ENCODE data around the gene PHF12.
"Not testable (repeated sequence)": the region's sequence is repeated elsewhere in the genome, so short reads cannot be mapped to it uniquely, and the experiment has no call there.

The PHF12 gene

DNA sequence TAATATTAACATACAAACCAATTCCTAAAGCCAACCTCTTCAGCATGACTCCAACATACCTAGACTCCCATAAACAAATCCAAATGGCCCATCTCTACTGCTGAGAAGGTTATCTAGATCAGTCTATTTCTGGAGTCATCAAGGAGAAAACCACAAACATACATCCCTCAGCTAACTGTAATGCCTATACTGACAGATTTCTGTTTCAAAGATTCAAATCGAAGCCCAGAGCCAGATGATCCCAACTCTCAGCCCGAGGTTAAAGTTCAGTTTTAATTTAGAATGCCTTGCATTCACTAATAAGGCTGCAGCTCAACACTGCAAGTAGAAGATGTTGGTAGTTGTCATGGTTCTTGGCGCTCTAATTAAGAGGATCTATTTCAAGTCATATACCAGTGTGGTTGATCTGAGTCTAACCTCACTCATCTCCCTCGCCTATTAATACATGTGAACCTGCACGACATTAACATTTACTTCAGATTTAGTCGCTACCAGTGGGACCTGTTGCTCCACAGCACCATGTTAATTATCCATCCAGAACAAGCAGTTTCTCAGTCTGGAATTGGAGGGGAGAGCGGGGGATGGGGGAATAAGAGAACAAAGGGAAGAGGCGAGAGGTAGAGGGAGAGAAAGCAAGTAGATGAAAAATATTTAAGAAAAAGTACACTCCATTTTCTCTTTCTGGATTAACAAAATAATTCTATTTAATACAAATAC lies 15.4 kb downstream of the PHF12 start:
- DNase-seq (ENCODE audit: low read depth in 2 of 3, low spot score in 1 of 3), result no peak

DNA sequence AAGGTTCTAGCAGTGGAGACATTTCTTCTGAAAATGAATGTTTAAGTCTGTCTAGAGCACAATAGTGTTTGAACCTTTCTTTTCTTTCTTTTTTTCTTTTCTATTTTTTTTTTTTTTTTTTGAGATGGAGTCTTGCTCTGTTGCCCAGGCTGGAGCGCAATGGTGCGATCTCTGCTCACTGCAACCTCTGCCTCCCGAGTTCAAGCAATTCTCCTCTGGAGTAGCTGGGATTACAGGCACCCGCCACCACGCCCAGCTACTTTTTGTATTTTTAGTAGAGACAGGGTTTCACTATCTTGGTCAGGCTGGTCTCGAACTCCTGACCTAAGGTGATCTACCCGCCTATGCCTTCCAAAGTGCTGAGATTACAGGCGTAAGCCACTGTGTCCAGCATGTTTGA lies 16.8 kb downstream of the PHF12 start:
- DNase-seq (ENCODE audit: low read depth in 2 of 3, low spot score in 1 of 3), result not testable (repeated sequence)

DNA sequence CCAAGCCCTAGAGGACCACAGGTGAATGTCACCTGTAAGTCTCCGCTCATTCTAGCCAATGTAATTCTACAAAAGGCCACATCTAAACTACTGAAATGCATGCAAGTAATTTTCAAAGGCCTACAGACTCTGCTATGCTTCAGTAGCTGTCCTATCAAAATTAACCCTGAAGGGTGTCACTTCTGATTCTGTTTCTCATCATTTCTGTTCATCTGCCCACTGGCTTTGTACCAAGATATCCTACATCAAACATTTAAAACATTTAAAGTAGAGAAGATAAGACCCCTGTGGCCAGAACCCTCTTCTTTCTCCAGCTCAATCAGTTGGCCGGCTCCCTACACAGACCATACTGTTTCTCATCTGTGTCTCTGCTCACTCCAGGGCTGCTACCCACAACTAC lies 21.5 kb downstream of the PHF12 start:
- DNase-seq (ENCODE audit: low read depth in 2 of 3, low spot score in 1 of 3), result no peak

DNA sequence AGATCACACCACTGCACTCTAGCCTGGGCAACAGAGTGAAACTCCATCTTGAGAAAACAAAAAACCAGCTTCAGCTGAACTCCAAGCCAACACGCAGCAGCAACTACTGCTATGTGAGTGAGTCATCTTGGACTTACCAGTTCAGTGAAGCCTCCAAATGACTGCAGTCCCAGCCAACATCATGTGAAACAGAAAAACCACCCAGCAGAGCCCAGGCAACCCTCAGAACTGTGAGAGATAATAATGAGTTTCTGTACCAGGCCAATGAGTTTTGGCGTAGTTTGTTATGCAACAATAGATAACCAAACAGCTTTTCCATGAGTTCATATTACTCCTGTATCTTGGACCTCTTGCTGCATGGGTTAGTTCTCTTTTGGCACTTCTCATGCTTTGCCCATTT lies 23.3 kb downstream of the PHF12 start:
- DNase-seq (ENCODE audit: low read depth in 2 of 3, low spot score in 1 of 3), result peak in 2 of 3 donors; percentile 10 to 29

DNA sequence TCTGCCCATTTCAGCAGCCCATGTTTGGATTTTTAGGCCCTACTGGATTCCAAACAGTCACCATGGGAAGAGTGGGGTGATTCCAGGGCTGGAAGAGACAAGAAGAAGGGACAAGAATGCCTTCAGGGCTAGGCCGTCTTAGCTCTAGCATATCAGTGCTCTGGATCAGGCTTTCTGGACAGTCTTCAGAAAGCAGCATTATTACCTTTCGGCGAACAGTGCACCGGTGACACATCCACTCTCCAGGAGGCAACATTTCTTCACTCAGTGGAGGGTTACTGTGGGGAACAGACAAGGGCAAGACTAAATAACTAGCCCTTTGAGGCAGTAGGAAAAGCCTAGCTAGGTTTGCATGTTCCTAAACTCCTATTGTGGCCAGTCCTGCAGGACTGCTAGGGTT lies 24.5 kb downstream of the PHF12 start:
- no peak for DNase-seq (ENCODE audit: low read depth in 2 of 3, low spot score in 1 of 3)

DNA sequence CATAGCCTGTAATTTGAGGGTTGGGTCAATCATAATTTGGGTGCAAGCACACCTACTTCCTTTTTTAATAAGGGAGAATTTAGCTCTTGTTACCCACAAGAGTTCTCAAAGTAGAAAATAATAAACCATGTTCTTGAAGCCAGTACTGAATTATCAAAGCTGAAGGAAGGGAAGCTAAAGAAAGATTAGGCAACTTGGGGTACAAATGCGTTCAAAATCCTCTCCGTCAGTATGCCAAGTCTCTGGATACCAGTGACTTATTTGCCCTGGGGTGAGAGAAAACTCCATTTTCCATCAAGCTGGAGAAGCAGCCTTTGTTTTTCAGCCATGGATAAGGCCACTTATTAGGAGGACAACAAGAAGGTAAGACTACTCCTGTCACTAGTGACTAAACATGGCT lies 25.0 kb downstream of the PHF12 start:
- no peak for DNase-seq (ENCODE audit: low read depth in 2 of 3, low spot score in 1 of 3)

DNA sequence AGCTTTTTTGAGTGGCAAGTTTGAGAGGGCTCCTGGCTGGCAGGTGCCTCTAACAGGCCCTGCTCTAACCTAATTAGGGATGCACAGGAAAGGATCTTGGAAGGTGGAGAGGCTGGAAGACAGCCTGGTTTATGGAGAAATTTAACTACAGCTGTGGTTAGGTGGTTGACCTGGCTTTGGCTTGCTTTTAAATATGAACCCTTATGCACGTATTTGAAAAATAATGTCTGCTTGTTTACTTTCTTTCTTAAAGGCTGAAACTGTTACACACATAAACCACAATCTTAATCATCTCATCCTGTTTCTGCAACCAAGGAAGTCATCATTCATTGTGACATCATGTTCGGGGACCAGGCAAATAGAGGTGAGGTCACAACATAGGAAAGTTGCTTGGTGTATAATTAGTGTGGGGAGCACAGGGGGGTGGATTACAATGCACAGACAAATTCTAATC lies 25.4 kb downstream of the PHF12 start:
- DNase-seq (ENCODE audit: low read depth in 2 of 3, low spot score in 1 of 3), result peak in 1 of 3 donors; percentile 13

DNA sequence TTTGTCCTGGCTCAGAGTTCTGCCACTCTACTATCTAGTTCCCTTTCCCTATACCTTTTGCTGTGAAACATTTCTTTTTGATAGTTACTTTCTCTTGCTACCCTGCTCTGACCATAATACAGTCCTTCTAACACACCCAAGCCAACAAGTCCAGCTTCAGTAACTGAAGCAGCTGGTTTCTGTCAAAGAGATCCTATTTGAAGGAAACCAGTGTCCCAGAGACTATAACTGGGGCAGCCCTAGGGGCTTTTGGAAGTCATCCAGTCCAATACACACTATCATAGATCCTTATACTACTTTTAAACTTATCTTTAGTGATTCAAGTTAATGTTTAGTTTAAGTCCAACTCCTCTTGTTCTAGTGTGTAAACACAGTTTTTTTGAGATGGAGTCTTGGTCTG lies 31.1 kb downstream of the PHF12 start:
- no peak for DNase-seq (ENCODE audit: low read depth in 2 of 3, low spot score in 1 of 3)

DNA sequence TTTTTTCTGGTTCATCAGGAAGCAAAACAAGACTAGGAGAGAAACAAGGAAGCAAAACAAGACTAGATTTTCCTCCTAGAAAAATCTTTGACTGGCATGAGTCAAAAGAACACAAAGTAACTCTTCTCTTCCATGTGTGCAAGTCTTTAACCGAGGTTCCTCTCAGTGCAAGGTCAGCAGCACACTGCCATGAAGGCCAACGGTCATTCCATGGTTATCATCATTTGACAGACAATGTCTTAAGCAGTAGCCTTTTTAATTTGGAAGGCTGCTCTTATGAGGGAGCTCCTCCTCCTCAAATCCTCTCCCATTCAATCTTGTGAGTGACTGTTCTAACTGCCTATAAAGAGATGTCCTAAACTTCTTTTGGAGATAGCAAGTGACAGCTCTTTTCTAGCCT lies 33.0 kb downstream of the PHF12 start:
- DNase-seq (ENCODE audit: low read depth in 2 of 3, low spot score in 1 of 3), result no peak

DNA sequence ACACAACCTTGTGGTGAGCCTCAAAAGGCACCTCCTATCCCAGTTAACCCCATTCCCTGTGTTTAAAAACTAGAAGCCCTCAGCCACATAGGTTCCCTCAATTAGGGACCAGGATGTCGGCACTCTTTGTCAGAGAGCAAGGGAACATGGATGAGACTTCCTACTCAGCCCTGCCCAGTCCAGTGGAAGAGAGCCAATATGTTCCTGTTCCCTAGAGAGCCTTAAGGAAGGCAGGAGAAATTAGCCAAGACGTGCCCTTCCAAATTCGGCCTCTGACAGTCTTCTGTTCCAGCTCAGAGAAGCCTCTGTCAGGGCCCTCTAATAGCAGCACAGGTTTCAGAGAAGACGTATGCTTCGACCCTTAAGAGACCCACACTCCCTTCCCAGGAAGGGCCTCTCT lies 33.9 kb downstream of the PHF12 start:
- no peak for DNase-seq (ENCODE audit: low read depth in 2 of 3, low spot score in 1 of 3)

DNA sequence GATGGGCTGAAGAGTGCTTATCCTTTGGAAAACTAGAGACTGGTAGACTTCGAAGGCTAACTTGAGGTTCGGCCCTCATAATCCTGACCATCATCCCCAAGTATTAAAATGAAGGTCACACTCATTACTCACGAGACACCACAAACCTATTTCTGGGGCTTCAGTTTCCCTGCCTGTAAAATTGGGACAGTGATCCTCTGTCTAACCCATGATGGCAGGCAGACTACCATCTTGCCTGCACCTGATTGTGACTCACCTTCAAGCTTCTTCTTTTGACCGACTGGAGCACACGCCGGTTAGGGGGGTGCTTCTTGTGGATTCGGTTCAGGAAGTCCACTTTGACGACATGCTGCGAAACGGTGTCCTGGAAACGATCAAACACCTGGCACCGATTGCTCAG lies 34.3 kb downstream of the PHF12 start:
- DNase-seq (ENCODE audit: low read depth in 2 of 3, low spot score in 1 of 3), result no peak

DNA sequence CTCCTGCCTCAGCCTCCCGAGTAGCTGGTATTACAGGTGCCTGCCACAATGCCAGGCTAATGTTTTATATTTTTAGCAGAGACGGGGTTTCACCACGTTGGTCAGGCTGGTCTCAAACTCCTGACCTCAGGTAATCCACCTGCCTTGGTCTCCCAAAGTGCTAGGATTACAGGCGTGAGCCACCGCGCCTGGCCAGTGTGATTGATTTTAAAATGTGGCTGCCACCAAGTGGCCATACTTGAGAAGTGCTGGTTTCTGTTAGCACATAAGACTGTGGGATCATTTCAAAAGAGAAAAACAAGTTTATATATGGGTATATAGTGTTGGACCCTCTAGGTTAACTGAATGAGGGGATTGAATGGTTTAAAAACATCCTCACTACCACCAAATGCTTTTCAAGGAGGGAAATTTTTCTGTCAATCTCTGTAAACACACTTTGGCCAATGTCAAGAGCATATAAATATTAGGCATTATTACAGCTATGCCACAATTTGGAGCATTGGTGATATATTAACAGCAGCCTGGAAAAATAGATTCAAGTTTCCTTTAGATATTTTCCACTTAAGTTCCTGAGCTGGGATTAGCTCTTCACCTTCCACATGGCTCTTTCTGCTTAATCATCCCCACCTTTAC lies 34.9 kb downstream of the PHF12 start:
- no peak for DNase-seq (ENCODE audit: low read depth in 2 of 3, low spot score in 1 of 3)

DNA sequence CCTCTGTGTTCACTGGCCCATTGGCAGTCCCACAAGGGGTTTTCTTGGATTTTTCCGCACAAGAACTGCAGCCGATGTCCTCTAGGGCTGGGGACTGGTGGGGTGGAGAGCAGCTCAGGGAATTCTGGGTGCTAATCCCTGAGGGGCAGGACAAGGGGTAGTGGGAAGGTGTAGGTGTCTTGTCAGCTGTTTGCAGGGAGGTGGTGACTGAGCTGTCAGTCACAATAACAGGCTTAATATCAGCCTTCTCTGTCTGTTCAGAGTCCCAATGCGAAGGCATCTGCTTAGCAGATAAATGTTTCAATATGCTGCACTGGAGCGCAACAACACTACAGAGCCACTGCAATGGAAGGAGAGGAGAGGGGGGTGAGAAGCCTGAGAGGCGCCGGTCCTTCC lies 38.4 kb downstream of the PHF12 start:
- DNase-seq (ENCODE audit: low read depth in 2 of 3, low spot score in 1 of 3), result no peak

DNA sequence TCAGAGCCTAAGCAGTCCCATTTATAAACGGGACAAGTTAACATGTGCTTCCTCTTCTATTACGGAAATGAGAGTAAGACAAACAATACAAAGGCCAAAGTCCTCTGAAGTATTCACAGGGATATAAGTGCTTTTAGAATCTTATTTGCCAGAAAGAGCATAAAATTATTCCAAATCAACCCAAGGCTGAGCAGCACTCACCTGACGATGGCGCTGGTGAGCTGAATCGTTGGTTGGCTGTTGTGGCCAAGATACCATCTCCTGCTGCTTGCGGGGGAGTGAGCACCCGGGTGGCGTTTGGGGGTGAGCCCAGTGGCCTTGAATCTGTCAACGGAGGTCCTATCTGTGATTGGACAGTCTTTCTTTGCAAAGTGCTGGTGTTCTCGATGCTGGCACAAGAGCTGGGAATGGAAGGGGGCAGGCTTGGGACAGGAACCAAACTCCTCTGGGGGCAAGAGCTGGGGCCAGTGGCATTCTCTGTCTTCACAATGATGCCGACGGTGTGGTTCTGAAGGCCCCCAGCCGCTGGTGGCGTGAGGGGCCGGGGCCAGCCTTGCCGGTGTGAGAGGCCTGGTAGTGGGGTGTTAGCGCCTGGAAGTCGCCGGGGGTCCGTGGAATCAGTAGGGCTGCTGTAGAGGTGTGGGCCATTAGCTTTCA lies 38.9 kb downstream of the PHF12 start:
- DNase-seq (ENCODE audit: low read depth in 2 of 3, low spot score in 1 of 3), result no peak

DNA sequence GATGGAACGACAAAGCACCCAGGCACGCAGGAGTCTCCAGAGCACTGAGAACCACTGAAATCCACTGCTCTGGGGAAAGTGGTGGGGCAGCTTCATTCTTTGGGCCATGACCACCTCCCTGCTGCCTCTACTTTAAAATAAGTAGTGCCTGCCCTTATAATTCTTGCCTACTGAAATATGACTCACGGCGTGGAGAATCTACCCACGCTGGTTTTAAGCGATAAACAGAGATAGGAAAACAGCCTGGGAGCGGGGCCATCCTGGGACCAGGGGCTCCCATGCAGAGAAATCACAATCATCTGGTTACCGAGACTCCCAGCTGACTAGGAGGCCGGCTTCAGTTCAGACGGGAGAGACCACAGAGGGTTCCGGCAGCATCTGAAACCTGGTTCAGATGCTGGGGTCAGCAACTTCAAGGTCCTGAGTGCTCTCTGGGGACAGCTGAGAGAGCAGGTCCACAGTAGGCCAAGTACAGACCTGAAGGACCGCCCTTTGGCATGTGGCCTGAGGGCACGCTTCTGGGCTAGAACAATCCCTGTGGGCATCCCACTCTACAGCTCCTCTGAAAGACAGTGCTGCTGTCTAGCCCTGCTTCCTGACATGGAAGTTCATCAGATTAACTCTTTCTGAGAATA lies 39.8 kb downstream of the PHF12 start:
- no peak for DNase-seq (ENCODE audit: low read depth in 2 of 3, low spot score in 1 of 3)

DNA sequence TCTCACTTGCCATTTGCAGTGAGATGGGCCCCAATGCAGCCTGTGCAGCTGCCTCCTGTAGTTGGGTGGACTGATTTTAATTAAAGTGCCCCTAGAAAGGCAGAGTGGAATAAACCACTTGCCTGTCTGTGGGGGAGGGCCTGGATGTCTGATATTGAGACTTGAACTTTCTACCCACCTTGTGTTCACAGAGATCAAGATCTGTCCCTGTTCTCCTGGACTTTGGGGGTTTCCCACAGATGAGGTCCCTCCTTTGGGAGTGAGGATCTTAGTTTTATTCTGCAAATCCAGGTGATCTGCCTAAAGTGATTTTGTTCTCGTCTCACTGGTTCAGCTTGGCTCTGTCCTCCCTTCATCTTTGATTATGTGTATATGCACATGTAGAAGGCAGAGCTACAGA lies 40.8 kb downstream of the PHF12 start:
- no peak for DNase-seq (ENCODE audit: low read depth in 2 of 3, low spot score in 1 of 3)

DNA sequence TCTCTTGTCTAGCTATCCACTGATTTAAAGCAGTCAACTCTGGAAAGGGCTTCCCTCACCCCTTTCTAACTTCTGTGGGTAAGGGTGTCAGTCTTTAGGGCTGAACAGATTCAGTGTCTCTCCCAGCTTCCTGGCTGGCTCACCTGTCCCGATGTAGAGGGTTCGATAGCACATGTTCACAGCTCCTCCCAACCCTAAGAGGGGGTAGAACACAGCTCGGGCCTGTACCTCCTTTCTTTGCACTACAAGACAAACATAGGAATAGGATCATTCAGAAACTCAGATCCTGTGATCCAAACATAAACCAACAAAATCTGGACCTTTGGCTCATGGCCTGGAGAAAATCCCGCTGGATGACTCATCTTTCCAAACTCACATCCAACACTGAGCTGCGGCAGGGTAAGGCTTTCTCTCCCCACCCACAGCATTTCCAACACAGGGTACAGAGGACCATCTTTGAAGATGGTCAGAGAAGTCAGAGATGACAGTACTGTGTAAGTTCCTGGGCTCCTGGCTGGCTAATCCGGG lies 42.6 kb downstream of the PHF12 start:
- no peak for DNase-seq (ENCODE audit: low read depth in 2 of 3, low spot score in 1 of 3)

DNA sequence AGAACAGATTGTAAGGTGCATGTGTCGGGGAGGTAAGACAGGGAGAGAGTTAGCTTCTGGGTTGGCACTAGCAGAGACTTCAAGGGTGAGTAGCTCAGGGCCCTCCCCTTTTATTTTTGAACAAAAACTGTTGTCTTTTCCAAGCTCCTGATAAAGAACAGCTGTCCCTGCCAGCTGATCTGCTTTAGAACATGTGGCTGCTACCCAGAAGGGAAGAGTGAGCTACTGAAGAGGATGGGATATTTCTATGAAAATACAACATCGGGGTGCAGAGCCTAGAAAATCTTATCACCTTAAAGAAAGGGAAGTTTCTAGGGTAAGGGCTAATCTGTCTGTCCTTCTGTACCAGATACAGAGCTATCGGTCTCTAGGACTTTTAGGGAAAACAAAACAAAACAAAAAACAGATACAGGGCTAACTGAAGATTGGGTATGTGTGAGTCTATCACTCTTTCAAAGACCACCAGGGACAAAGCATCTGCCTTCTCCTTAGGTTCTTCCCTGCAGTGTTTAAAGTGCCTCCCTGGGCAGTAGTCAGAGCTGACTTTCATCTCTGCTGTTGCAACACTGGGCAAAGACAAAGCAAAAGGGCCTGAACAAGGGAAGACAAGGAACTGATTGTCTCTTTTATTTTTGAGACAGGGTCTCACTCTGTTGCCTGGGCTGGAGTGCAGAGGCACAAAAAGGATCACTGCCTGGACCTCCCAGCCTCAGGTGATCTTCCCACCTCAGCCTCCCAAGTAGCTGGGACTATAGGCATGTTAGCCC lies 43.4 kb downstream of the PHF12 start:
- DNase-seq (ENCODE audit: low read depth in 2 of 3, low spot score in 1 of 3), result no peak

DNA sequence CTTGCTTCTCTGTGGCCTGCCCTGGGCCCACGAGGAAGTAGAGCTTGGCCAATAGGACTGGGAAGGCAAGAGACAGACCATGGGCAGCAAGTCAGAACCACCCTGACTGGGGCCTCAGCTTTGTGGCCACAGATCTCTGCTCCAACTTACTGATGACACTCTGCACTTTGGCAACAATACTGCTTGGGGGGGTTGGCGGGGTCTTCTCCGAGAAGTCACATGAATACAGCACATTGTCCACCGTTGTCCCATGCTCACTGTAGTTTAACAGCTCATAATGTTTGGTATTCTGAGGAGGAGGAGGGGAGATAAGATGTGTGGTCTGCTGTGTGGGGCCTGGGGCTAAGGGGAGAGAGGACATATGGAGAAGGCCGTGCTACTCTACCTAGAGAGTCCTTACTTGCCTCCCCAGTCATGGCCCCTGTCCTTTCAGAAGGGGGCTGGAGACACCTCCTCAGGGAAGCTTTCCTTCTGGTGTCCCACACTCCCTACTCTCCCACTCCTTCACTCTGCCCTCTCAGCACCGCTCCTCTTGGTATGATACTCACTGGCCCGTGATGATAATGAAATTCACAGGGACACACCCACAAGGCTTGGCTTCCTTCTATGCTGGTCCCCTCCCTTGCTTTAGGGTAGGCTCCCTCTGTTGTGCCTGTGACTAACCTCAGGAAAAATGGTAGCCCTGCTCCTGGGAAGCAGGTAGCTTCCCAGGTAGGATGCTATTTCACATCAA lies 44.4 kb downstream of the PHF12 start:
- DNase-seq (ENCODE audit: low read depth in 2 of 3, low spot score in 1 of 3), result no peak

DNA sequence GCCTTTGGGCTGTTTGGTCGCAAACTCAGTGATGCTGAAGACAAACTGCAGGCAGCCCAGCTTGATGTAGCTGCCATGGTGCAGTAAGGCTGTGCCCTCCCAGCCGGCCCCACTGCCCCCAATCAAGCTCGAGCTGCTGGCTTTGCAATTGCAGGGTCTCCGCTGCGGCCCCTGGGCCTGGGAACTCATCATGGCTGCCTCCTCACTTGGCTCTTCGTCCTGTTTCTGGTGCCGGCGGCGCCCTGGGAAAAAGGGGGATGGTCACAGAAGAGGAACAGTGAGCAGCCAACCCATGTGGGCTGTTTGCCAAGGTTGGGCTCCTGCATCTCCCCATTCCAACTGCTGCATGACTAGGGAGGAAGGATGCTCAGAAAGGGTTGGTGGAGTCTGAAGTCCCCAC lies 45.0 kb downstream of the PHF12 start:
- DNase-seq (ENCODE audit: low read depth in 2 of 3, low spot score in 1 of 3), result no peak

All from stimulated activated CD4-positive, alpha-beta T cell treated with anti-CD3 and anti-CD28 coated beads, Interleukin-12 subunit alpha, Interleukin-12 subunit beta, amount 100 ng/mL, for 48 hours (primary cell).